Activated naive CD4-positive, alpha-beta T cell treated with anti-CD3 and anti-CD28 coated beads, Interleukin-2, amount 50 U/mL, for 72 hours (primary cell): ENCODE results near the gene RANBP10. TPM values are rescaled to one million over a fixed set of nuclear protein-coding genes. Genes with fewer than 3 reads are reported as not detected.
A peak's percentile ranks its signal among the peaks of the same experiment; 100 is the strongest.
"Not testable (repeated sequence)": the region's sequence is repeated elsewhere in the genome, so short reads cannot be mapped to it uniquely, and the experiment has no call there.

Source experiments
- ATAC-seq, 2 donors: fragments of 150-1000 bp; cut with Tn5 transposase; 2 replicates each; pipeline ENCODE4 v1.10.0; 2021; ENCODE audit warnings: mild to moderate bottlenecking in 2 of 2, moderate library complexity in 2 of 2
- DNase-seq, 2 donors: peaks; one replicate each; pipeline ENCODE4 v3.0.0; 2021 to 2022; ENCODE audit warnings: low spot score in 2 of 2
- H3K27ac Mint-ChIP-seq, 2 donors: one replicate each; pipeline ENCODE4 v1.8.0; 2022; ENCODE audit warnings: mild to moderate bottlenecking in 2 of 2, mixed read lengths in 2 of 2
- H3K36me3 Mint-ChIP-seq, 2 donors: one replicate each; pipeline ENCODE4 v1.8.0; 2022; ENCODE audit warnings: mixed read lengths in 2 of 2
- H3K9me3 Mint-ChIP-seq, 2 donors: one replicate each; pipeline ENCODE4 v1.8.0; 2022; ENCODE audit warnings: mixed read lengths in 2 of 2
- total RNA-seq, 2 donors: library from RNA; stranded (reverse); gene quantifications; one replicate each; pipeline ENCODE4 v1.2.3, GENCODE V29; 2022

RANBP10 gene
- total RNA-seq, 2 donors from 2014 or later: 18.3 to 21.2 TPM

GRCh38 chr16:67767953-67768352 is 38.4 kb downstream of the RANBP10 start:
- Mint-ChIP-seq H3K27ac (no peak overlapping the region), H3K36me3 (peaks cover 0 to 9% of the 10 kb centered on the region in 2 donors), H3K9me3 (no peaks in the 10 kb centered on the region)
- ATAC-seq (no peak), DNase-seq (no peak)

- H3K27ac Mint-ChIP-seq: peak overlapping the region in 1 of 2 donors; percentile 70
- H3K36me3 Mint-ChIP-seq: no peaks in the 10 kb centered on the region
Observed at GRCh38 chr16:67766291-67766690, 40.1 kb downstream of the RANBP10 start.

GRCh38 chr16:67764158-67764667 is 42.1 kb downstream of the RANBP10 start:
- DNase-seq: no peak

More at GRCh38 chr16:67766291-67766690, 40.1 kb downstream of the RANBP10 start:
- no peak for DNase-seq
- no peaks in the 10 kb centered on the region for H3K9me3 Mint-ChIP-seq
- ATAC-seq: no peak

GRCh38 chr16:67763066-67763465 is 43.3 kb downstream of the RANBP10 start:
- Mint-ChIP-seq H3K9me3 (no peaks in the 10 kb centered on the region), H3K27ac (peak overlapping the region; percentile 40 to 54), H3K36me3 (peaks cover 0 to 5% of the 10 kb centered on the region in 2 donors)
- ATAC-seq: no peak
- no peak for DNase-seq

More at GRCh38 chr16:67764158-67764667, 42.1 kb downstream of the RANBP10 start:
- Mint-ChIP-seq H3K36me3 (no peaks in the 10 kb centered on the region), H3K27ac (peak overlapping the region in 1 of 2 donors; percentile 89), H3K9me3 (no peaks in the 10 kb centered on the region)
- ATAC-seq: no peak

GRCh38 chr16:67762385-67762784 is 44.0 kb downstream of the RANBP10 start:
- ATAC-seq: peak; percentile 35 to 53

GRCh38 chr16:67761924-67762323 is 44.4 kb downstream of the RANBP10 start:
- Mint-ChIP-seq H3K9me3 (no peaks in the 10 kb centered on the region), H3K36me3 (peaks cover 0 to 5% of the 10 kb centered on the region in 2 donors), H3K27ac (no peak overlapping the region)
- ATAC-seq: no peak
- no peak for DNase-seq

More at GRCh38 chr16:67762385-67762784, 44.0 kb downstream of the RANBP10 start:
- no peaks in the 10 kb centered on the region for H3K9me3 Mint-ChIP-seq
- peaks cover 0 to 5% of the 10 kb centered on the region in 2 donors for H3K36me3 Mint-ChIP-seq
- H3K27ac Mint-ChIP-seq: peak overlapping the region; percentile 40 to 54
- DNase-seq: no peak

GRCh38 chr16:67760956-67761230 is 45.5 kb downstream of the RANBP10 start:
- ATAC-seq: no peak
- DNase-seq: no peak
- H3K36me3 Mint-ChIP-seq: peaks cover 0 to 5% of the 10 kb centered on the region in 2 donors

GRCh38 chr16:67760206-67760955 is 46.0 kb downstream of the RANBP10 start:
- ATAC-seq: no peak

More at GRCh38 chr16:67760956-67761230, 45.5 kb downstream of the RANBP10 start:
- Mint-ChIP-seq H3K27ac (no peak overlapping the region), H3K9me3 (no peaks in the 10 kb centered on the region)

GRCh38 chr16:67758966-67759365 is 47.4 kb downstream of the RANBP10 start:
- H3K36me3 Mint-ChIP-seq: peaks cover 0 to 5% of the 10 kb centered on the region in 2 donors
- no peaks in the 10 kb centered on the region for H3K9me3 Mint-ChIP-seq
- peak overlapping the region; percentile 60 to 62 for H3K27ac Mint-ChIP-seq
- ATAC-seq: no peak
- no peak for DNase-seq

More at GRCh38 chr16:67760206-67760955, 46.0 kb downstream of the RANBP10 start:
- peaks cover 0 to 5% of the 10 kb centered on the region in 2 donors for H3K36me3 Mint-ChIP-seq
- peak overlapping the region in 1 of 2 donors; percentile 55 for H3K27ac Mint-ChIP-seq
- no peaks in the 10 kb centered on the region for H3K9me3 Mint-ChIP-seq
- DNase-seq: no peak

GRCh38 chr16:67758006-67758405 is 48.4 kb downstream of the RANBP10 start:
- ATAC-seq (no peak), DNase-seq (no peak)
- peaks cover 0 to 5% of the 10 kb centered on the region in 2 donors for H3K36me3 Mint-ChIP-seq
- H3K9me3 Mint-ChIP-seq: no peaks in the 10 kb centered on the region
- H3K27ac Mint-ChIP-seq: no peak overlapping the region

- H3K36me3 Mint-ChIP-seq: no peaks in the 10 kb centered on the region
- no peaks in the 10 kb centered on the region for H3K9me3 Mint-ChIP-seq
- no peak for DNase-seq
- H3K27ac Mint-ChIP-seq: no peak overlapping the region
- no peak for ATAC-seq
Observed at GRCh38 chr16:67752641-67753040, 53.7 kb downstream of the RANBP10 start.

- H3K36me3 Mint-ChIP-seq, H3K9me3 Mint-ChIP-seq, ATAC-seq, H3K27ac Mint-ChIP-seq, DNase-seq: not testable (repeated sequence)
Observed at GRCh38 chr16:67751331-67751730, 55.0 kb downstream of the RANBP10 start.

GRCh38 chr16:67750466-67750865 is 55.9 kb downstream of the RANBP10 start:
- Mint-ChIP-seq H3K9me3 (no peaks in the 10 kb centered on the region), H3K27ac (peak overlapping the region in 1 of 2 donors; percentile 25), H3K36me3 (no peaks in the 10 kb centered on the region)
- DNase-seq: no peak
- no peak for ATAC-seq

- Mint-ChIP-seq H3K27ac (peak overlapping the region; percentile 25 to 87), H3K9me3 (no peaks in the 10 kb centered on the region)
- no peak for ATAC-seq
Observed at GRCh38 chr16:67749436-67750078, 56.8 kb downstream of the RANBP10 start.

GRCh38 chr16:67748834-67749233 is 57.5 kb downstream of the RANBP10 start:
- Mint-ChIP-seq H3K27ac (peak overlapping the region; percentile 8 to 87), H3K36me3 (no peaks in the 10 kb centered on the region), H3K9me3 (no peaks in the 10 kb centered on the region)
- DNase-seq (no peak), ATAC-seq (no peak)

More at GRCh38 chr16:67749436-67750078, 56.8 kb downstream of the RANBP10 start:
- H3K36me3 Mint-ChIP-seq: no peaks in the 10 kb centered on the region
- no peak for DNase-seq

GRCh38 chr16:67746846-67747245 is 59.5 kb downstream of the RANBP10 start:
- Mint-ChIP-seq H3K36me3 (no peaks in the 10 kb centered on the region), H3K9me3 (no peaks in the 10 kb centered on the region), H3K27ac (no peak overlapping the region)
- DNase-seq: no peak
- no peak for ATAC-seq

GRCh38 chr16:67741118-67741517 is 65.2 kb downstream of the RANBP10 start:
- peak overlapping the region in 1 of 2 donors; percentile 27 for H3K27ac Mint-ChIP-seq

More at GRCh38 chr16:67741118-67741517, 65.2 kb downstream of the RANBP10 start:
- no peak for DNase-seq
- H3K36me3 Mint-ChIP-seq: no peaks in the 10 kb centered on the region
- ATAC-seq: no peak
- H3K9me3 Mint-ChIP-seq: no peaks in the 10 kb centered on the region
